ENCODE measurements around the gene GTF2A1.

GRCh38 chr14:81144824-81145603 is 75.7 kb downstream of the GTF2A1 start:
- TF ChIP-seq CTCF (IDR thresholded peaks at IDR 0.05 in 4 of 5, conservative IDR thresholded peaks at IDR 0.05 in 1 of 5) (no peak), POLR2A (IDR thresholded peaks at IDR 0.05) (no peak)
